Measurements from ENCODE around the gene MEAF6.

MEAF6 gene

DNA sequence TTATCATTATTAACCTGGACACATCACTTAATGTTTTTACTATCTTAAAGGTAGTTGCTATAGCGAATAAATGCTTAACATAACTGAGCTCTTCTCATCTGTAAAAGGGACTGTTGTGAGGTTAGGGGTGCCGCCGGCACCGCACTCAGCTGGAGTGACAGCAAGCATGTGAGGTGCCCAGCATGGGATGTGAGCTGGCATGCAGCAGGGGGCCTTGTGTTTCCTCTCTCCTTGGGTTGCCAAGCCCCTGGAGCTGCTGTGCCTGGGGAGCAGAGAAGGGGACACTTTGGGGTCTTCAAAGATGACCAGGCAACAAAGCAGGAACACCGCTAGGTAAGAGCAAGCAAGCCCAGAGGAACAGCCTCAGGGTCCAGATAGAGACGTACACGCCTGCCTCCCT is 42.3 kb downstream of the MEAF6 start:
- DNase-seq, result no peak

DNA sequence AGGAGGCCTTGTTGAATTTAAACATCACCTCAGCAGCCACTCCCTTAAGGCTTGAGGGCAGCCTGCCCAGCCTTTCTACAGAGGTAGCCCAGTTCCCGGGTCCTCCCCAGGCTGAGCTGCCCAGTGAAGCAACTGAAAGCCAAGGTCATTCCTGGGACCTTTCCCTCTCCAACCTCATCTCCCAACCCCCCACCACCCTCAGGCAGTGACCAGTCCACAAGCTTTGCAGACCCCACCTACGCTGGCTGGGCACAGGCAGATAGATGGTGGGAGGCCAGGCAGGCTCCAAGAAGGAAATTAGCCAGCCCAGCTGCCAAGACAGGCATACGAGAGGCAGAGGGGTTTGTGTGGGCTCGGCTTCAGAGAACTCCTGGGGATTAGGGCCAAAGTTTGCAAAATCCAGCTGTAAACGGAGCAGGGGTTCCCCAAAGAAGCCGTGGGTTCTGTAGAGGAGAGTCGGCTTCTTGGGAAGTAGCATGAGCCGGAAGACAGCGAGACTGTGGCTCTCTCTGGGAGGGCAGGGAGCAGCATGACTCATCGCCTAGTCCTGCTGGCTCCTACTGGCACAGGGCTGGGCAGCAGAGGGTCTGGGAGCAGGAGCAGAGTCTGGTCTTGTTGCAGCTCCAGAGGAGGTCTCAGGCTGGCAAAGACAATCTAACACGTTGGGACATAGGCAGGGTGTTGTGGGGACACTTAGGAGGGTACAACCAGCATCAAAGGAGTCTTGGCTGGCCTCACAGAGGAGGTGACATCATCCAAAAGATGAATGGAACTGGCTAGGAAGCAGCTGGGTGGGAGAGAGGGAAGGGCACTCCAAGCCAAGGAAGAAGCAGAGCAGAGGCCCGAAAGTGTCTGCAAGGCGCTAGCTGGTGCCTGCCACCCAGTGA is 43.0 kb downstream of the MEAF6 start:
- no peak for DNase-seq

DNA sequence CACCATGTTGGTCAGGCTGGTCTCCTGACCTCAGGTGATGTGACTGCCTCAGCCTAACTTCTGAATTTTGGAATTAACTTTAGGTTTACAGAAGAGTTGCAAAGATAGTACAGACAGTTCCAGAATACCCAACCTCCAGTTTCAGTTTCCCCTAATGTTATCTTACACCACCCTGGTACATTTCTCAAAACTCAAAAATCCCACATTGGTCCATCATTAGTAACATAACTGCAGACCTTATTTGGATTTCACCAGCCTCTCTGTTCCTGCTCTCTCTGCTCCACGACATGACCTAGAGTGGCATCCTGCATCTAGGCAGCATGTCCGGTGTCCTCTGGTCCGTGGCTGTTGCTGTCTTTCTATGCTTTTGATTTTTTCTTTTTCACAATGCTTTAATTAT is 45.2 kb downstream of the MEAF6 start:
- DNase-seq, result no peak

DNA sequence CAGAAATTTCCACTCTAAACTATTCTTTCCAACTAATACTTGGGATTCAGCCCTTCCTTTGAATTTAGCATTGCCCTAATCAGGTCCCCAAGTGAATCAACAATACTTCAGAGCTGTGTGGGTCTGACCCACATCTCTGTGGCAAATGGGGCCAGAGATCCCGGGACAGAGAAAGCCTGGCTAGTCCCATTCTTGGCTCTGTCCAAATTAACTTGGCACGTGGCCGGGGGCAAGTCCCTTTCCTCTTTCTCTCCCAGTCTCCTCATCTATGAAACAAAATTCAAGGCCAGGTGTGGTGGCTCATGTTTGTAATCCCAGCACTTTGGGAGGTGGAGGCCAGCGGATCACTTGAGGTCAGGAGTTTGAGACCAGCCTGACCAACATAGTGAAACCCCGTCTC is 46.5 kb downstream of the MEAF6 start:
- DNase-seq, result no peak

DNA sequence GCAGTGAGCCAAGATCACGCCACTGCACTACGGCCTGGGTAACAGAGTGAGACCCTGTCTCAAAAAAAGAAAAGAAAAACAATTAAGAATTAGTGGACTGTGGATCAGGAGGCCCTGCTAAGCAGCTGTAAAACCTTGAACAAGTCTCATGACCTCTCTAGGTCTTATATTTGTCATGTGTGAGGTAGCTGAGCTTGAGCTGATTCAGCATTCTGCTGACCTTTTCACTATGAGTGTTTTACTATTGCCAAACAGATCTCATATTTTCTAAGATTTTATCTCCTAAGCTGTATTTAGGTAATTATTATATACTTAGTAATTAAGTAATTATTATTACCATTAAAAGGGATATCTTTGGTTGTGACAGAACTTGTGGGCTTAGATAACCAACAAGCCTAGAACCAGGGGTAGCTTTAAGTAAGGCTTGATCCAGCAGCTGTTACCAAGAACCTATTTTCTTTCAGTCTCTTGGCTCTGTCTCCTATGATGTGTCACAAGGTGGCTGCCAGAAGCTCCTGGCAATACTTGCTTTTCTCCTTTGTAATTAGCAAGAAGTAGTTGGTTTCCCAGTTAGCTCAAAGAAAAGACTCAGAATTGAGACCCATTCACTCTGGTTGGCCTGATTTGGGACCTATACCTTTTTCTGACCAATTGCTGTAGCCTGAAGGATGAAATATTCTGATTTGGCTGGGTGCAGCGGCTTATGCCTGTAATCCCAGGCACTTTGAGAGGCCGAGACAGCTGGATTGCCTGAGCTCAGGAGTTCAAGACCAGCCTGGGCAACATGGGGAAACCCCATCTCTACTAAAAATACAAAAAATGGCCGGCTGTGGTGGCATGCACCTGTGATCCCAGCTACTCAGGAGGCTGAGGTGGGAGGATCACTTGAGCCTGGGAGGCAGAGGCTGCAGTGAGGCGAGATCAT is 48.7 kb downstream of the MEAF6 start:
- no peak for DNase-seq

DNA sequence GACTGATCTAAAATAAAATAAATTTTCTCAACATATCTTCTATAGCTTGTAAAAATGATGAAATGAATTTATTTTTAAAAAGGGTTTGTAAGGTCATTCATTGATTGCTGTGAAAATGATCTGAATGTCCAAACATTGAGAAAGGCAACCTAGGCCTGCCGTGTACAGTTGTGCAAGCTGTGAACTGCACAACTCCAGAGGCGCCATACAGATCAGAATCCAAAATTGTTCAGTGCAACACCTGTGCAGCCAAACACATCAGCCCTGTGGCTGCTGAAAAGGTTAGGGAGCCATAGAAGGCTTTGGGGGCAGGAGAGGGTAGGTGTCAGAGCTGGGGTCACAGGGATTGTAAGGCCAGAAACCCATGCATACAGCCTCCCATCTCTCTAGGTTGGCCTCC is 50.1 kb downstream of the MEAF6 start:
- no peak for DNase-seq

DNA sequence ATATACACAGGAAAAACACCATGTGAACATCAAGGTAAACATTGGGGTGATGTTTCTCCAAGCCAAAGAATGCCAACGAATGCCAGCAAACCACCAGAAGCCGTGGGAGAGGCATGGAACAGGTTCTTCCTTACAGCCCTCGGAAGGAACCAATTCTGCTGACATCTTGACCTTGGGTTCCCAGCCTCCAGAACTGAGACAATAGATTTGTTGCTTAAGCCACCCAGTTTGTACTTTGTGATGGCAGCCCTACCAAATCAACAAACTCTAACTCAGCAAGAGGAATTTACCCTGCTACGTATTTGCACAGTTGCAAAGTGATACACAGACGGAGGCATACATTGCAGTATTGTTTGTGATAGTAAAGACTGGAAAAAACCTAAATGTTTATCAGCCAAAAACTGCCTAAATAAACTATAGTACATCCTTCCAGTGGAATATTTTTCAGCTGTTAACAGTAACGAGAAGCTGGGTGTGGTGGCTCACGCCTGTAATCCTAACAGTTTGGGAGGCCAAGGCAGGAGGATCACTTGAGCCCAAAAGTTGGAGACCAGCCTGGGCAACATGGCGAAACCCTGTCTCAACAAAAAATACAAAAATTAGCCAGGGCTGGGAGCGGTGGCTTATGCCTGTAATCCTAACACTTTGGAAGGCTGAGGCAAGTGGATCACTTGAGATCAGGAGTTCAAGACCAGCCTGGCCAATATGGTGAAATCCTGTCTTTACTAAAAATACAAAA is 52.7 kb downstream of the MEAF6 start:
- DNase-seq, result no peak

DNA sequence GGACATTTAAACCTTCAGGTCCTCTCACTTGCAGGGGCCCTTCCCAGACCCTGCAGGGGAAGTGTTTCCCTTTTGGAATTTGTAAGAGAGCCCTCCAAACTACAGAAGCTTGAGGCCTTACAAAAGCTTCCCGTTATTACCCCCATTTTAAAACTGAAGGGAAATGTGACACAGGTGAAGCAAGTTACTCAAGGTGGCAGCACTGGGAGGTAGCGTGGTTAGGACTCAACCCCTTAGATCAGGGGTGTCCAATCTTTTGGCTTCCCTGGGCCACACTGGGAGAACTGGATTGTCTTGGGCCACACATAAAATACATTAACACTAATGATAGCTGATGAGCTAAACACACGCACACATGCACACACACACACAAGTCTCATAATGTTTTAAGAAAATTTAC is 56.0 kb downstream of the MEAF6 start:
- no peak for DNase-seq

DNA sequence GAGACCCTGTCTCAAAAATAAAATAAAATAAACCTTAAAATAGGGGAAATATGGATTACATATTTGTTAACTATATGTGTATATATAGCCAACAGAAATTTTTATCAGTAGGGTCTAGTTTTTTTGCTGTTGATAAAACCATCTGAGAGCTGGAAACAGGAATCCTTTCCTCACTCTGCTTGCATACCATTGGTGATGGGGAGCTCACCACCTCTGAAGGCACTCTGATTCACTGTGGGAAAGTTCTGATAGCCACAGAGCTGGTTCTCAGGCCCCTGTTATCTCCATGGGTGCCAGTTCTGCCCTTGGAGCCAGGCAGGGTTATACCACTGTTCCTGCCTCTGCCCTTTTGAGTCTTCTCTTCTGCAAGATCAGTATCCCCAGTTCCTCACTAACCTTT is 58.0 kb downstream of the MEAF6 start:
- no peak for DNase-seq

DNA sequence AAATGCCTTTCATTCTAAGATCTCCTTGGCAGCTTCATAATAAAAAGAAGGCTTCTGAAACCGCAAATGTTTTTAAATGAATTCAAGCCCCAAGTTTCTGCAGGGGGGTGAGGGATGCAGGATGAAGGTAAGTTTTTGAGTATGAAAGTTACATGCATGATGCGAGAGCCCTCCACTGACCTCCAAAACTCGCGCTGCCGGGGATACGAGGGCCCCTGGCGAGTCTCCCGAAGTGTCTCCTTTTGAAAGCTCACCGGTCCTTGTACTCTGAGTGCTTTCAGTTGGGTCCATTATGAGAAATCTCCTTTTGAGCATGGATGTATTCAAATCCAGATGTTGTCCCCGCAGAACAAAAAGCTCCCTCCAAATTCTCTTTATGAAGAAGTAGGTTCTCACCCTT is 59.0 kb downstream of the MEAF6 start:
- no peak for DNase-seq

DNA sequence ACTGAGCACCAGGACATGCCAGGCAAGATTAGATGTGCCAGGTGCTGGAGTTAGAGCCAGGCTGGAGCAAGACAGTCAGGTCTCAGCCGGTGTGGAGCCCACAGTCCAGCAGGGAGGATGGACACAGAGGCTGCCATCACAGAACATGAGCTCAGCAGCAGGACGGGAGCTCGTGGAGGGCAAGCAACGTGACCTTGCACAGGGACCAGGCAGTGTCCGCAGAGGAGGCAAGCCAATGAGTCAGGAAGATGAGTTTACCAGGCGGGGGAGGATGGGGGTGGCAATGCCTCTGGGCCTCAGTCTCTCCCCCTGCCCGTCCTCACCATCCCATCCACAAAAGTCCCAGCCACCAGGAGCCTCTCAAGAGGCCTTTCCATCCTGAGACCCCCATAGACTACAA is 60.9 kb downstream of the MEAF6 start:
- DNase-seq, result no peak

DNA sequence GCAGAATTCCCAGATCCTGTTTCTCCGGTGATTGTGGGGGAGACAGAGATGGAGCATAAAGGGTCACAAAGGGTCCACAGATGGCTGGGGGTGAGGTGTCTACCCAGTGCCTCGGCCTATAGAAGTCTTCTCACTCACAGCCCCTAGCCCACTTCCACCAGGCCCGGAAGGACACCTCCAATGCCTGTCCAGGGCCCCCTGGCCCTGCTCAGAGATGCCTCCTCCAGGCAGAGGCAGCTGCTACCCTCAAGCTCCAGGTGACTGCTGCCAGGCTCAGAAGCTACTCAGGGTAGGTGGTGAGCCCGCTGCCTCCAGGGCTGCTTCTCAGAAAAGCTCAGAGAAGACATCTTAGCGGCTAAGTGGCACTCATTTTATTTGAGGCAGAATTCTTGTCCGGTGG is 62.1 kb downstream of the MEAF6 start:
- DNase-seq, result no peak

DNA sequence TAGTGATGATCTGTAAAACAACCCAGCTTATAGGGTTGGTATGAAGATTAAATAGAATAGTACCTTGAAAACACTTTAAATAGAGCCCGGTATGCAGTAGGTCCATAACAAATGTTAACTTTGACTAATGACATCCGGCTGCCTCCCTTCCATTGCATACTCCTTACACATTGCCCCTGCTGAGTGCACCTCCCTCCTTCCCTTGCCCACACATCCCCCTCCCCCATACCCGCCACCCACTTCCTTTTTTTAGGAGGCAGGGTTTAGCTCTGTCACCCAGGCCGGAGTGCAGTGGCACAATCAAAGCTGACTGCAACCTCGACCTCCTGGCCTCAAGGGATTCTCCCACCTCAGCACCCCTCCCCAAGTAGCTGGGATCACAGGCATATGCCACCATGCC is 64.6 kb downstream of the MEAF6 start:
- peak; percentile 3 for DNase-seq

DNA sequence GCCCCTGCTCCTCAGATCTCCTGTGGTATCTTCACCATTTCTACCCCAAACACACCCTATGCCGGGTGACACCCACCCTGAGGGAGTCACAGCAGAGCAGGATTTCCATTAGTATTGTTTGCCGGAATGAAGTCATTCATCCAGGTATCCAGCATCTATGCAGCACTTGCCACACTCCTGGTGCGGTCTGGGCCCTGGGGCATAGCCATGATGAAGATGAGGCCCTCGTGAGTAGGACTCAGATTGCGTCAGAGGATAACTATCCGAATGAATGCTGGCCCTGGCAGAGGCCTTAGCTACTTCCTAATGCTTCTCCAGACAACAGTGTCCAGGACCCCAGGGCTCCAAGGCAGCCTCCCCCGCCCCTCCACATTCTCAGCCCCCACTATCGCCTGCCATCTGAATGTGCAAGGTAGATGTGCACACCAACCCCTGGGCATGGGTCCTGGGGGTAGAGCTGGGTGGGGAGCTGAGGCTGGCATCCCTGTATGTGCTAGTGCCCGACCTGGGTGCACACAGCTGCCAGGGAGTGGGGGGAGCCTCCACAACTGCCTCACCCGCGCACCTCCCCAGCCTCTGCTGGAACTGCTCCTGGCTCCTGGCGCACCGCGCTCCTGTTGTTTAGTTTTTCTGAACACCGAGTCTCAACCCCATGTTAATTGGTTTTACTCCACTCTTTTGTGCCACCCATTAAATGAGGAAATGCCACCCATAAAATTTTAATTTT is 65.7 kb downstream of the MEAF6 start:
- DNase-seq, result no peak

DNA sequence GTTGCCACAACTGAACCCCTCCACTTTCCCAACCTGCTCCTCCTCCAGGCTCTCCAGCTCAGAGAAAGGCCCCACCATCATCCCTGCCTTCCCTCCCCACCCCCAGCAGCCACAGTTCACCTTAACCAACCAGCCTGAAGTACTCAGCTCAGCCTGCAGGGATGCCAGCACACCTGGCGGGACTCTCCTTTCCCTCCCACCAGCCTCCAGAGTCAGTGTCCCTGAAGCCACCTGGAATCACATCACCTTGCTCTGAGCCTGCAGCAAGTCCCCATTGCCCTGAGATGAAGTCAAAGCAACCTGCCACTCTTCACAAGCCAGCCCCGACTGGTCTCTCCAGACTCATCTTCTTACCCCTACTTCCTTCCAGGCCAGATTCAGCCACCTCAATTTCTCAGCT is 66.4 kb downstream of the MEAF6 start:
- DNase-seq, result no peak

DNA sequence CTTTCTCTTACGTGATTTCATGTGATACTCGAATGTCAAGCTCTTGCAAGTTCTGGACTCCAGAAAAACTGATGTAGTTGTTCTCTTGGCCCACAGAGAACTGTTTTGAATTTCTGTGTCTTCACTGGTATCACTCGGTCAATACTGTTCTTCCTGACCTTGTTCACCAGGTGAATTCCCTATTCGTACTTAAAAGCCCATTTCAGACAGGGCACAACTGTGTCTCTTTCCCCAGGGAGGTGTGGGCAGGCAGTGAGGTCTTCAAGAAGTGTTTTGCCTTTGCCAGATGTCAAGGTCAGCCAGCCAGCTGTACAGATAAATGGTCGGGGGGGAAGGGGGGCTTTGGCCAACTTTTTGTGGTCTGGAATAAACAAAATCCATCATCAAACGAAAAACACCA is 67.7 kb downstream of the MEAF6 start:
- DNase-seq, result no peak

DNA sequence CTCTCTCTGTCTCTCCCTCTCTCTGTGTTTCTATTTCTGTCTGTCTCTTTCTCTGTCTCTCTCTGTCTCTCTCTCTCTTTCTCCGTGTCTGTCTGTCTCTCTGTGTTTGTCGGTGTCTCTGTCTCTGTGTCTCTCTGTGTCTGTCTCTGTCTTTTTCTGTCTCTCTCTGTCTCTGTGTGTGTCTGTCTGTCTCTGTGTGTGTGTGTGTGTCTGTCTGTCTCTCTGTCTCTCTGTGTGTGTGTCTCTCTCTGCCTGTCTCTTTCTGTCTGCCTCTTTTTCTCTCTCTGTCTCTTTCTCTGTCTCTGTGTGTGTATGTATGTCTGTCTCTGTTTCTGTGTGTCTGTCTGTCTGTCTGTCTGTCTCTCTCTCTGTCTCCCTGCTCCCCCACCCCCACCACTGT is 71.9 kb downstream of the MEAF6 start:
- no peak for DNase-seq

All from activated effector memory CD4-positive, alpha-beta T cell treated with Interleukin-2 at 50 U/mL for 16 hours (primary cell).